Smooth muscle cell of the brain vasculature (primary cell): ENCODE measurements around the gene TMEM89.

Source experiments
- DNase-seq: peaks from one replicate; pipeline ENCODE4 v3.0.0-alpha.2; 2012; ENCODE audit warnings: low read depth, low spot score

The TMEM89 gene

GRCh38 chr3:48642605-48643004 is 21.0 kb upstream of the TMEM89 start:
- no peak for DNase-seq

- no peak for DNase-seq
These were observed 19.8 kb upstream of the TMEM89 start for GRCh38 chr3:48641396-48641795.

- DNase-seq, result no peak
These were observed 18.5 kb upstream of the TMEM89 start for GRCh38 chr3:48639944-48640606.

GRCh38 chr3:48637305-48637704 is 15.7 kb upstream of the TMEM89 start:
- DNase-seq, result no peak

GRCh38 chr3:48636149-48636655 is 14.6 kb upstream of the TMEM89 start:
- DNase-seq, result no peak

- peak; percentile 91 for DNase-seq
These were observed 13.9 kb upstream of the TMEM89 start, which contains the start of gene SLC26A6 for GRCh38 chr3:48635222-48636021. Gene SLC26A6, minus strand, starts transcription at chr3:48635461. Its CDS starts 68 bp downstream, at chr3:48635393.

GRCh38 chr3:48634661-48635221 is 13.2 kb upstream of the TMEM89 start:
- DNase-seq, result no peak

- DNase-seq, result no peak
These were observed 12.2 kb upstream of the TMEM89 start for GRCh38 chr3:48633743-48634142.

GRCh38 chr3:48633256-48633655 is 11.7 kb upstream of the TMEM89 start:
- no peak for DNase-seq

GRCh38 chr3:48631516-48632448 is 10.2 kb upstream of the TMEM89 start:
- DNase-seq, result no peak

GRCh38 chr3:48630833-48631232 is 9.3 kb upstream of the TMEM89 start:
- no peak for DNase-seq

- DNase-seq, result no peak
These were observed 8.8 kb upstream of the TMEM89 start for GRCh38 chr3:48630407-48630806.

- no peak for DNase-seq
These were observed 8.3 kb upstream of the TMEM89 start for GRCh38 chr3:48629894-48630293.

GRCh38 chr3:48628277-48629017 is 6.9 kb upstream of the TMEM89 start:
- no peak for DNase-seq

- DNase-seq, result no peak
These were observed 4.0 kb upstream of the TMEM89 start for GRCh38 chr3:48625600-48625999.

GRCh38 chr3:48624767-48625166 is 3.2 kb upstream of the TMEM89 start:
- DNase-seq, result no peak

GRCh38 chr3:48623851-48624547 is 2.4 kb upstream of the TMEM89 start:
- no peak for DNase-seq

GRCh38 chr3:48619541-48620524 is 1.7 kb downstream of the TMEM89 start:
- DNase-seq, result no peak

- DNase-seq, result no peak
These were observed 4.0 kb downstream of the TMEM89 start for GRCh38 chr3:48617559-48617958.
